ENCODE data around the gene CDC42BPG. TPM values are rescaled to one million over a fixed set of nuclear protein-coding genes. Genes with fewer than 3 reads are reported as not detected.

CDC42BPG gene
- total and polyA plus RNA-seq, 2 experiments from 2014 or later, result not detected

- in situ Hi-C loops (cut with MboI), result no loop called here
- Histone ChIP-seq H3K27me3 (replicated peaks; ENCODE audit: insufficient read depth) (no peaks in the 10 kb centered on the region; the same call in 1 of the 2 replicates), H3K9me2 (ENCODE audit: insufficient read depth) (no peaks in the 10 kb centered on the region), H3K27ac (no peak overlapping the region), H3K4me3 (no peak overlapping the region), H3K79me2 (ENCODE audit: insufficient read depth) (no peaks in the 10 kb centered on the region), H3K9me3 (ENCODE audit: low read depth) (no peaks in the 10 kb centered on the region), H4K20me1 (ENCODE audit: insufficient read depth) (no peaks in the 10 kb centered on the region), H3K9ac (no peak overlapping the region), H3K36me3 (ENCODE audit: low read depth) (no peaks in the 10 kb centered on the region), H3F3A (ENCODE audit: insufficient read depth) (no peaks in the 10 kb centered on the region), H3K4me1 (ENCODE audit: insufficient read depth) (no peaks in the 10 kb centered on the region), H2AFZ (no peak overlapping the region), H3K4me2 (ENCODE audit: unreplicated experiment) (no peak overlapping the region)
- TF ChIP-seq EZH2 (IDR thresholded peaks at IDR 0.05; ENCODE audit: insufficient read depth, poor library complexity, severe bottlenecking) (no peak), EZH2phosphoT487 (IDR thresholded peaks at IDR 0.05; ENCODE audit: insufficient read depth, low read depth) (no peak)
- no peak for DNase-seq
- 73 to 78% methylated on average over 36 to 39 of the region's 43 CpGs for WGBS, 2 experiments (ENCODE audit: low coverage in 1 of 2, low lambda C conversion rate in 2 of 2, missing lambda C conversion rate in 2 of 2)
Observed at GRCh38 chr11:64829536-64830251, 14.8 kb downstream of the CDC42BPG start.

- Histone ChIP-seq H3F3A (ENCODE audit: insufficient read depth) (no peaks in the 10 kb centered on the region), H3K9me2 (ENCODE audit: insufficient read depth) (no peaks in the 10 kb centered on the region), H3K27ac (no peak overlapping the region), H2AFZ (no peak overlapping the region), H4K20me1 (ENCODE audit: insufficient read depth) (no peaks in the 10 kb centered on the region), H3K9me3 (ENCODE audit: low read depth) (no peaks in the 10 kb centered on the region), H3K79me2 (ENCODE audit: insufficient read depth) (no peaks in the 10 kb centered on the region), H3K36me3 (ENCODE audit: low read depth) (no peaks in the 10 kb centered on the region), H3K4me3 (no peak overlapping the region), H3K9ac (no peak overlapping the region), H3K4me1 (ENCODE audit: insufficient read depth) (no peaks in the 10 kb centered on the region), H3K4me2 (ENCODE audit: unreplicated experiment) (no peak overlapping the region), H3K27me3 (replicated peaks; ENCODE audit: insufficient read depth) (no peaks in the 10 kb centered on the region; the same call in 1 of the 2 replicates)
- DNase-seq, result no peak
- in situ Hi-C loops (cut with MboI), result no loop called here
- TF ChIP-seq EZH2 (IDR thresholded peaks at IDR 0.05; ENCODE audit: insufficient read depth, poor library complexity, severe bottlenecking) (no peak), EZH2phosphoT487 (IDR thresholded peaks at IDR 0.05; ENCODE audit: insufficient read depth, low read depth) (no peak)
- 86 to 87% methylated on average over 22 of the region's 22 CpGs for WGBS, 2 experiments (ENCODE audit: low coverage in 1 of 2, low lambda C conversion rate in 2 of 2, missing lambda C conversion rate in 2 of 2)
Observed at GRCh38 chr11:64827451-64827839, 17.0 kb downstream of the CDC42BPG start.

GRCh38 chr11:64826578-64827450 lies 17.6 kb downstream of the CDC42BPG start:
- Histone ChIP-seq H3K4me1 (ENCODE audit: insufficient read depth) (no peaks in the 10 kb centered on the region), H3K27ac (no peak overlapping the region), H3K9me2 (ENCODE audit: insufficient read depth) (no peaks in the 10 kb centered on the region), H3K27me3 (replicated peaks; ENCODE audit: insufficient read depth) (no peaks in the 10 kb centered on the region; the same call in 1 of the 2 replicates), H4K20me1 (ENCODE audit: insufficient read depth) (no peaks in the 10 kb centered on the region), H3K79me2 (ENCODE audit: insufficient read depth) (no peaks in the 10 kb centered on the region), H3K36me3 (ENCODE audit: low read depth) (no peaks in the 10 kb centered on the region), H3F3A (ENCODE audit: insufficient read depth) (no peaks in the 10 kb centered on the region), H2AFZ (no peak overlapping the region), H3K4me2 (ENCODE audit: unreplicated experiment) (no peak overlapping the region), H3K9me3 (ENCODE audit: low read depth) (no peaks in the 10 kb centered on the region), H3K9ac (no peak overlapping the region), H3K4me3 (no peak overlapping the region)
- in situ Hi-C loops (cut with MboI), result no loop called here
- DNase-seq, result no peak
- TF ChIP-seq EZH2phosphoT487 (IDR thresholded peaks at IDR 0.05; ENCODE audit: insufficient read depth, low read depth), result no peak
- TF ChIP-seq EZH2 (IDR thresholded peaks at IDR 0.05; ENCODE audit: insufficient read depth, poor library complexity, severe bottlenecking), result no peak
- WGBS, 2 experiments (ENCODE audit: low coverage in 1 of 2, low lambda C conversion rate in 2 of 2, missing lambda C conversion rate in 2 of 2), result 86 to 87% methylated on average over 41 to 52 of the region's 52 CpGs

- Histone ChIP-seq H3K4me2 (ENCODE audit: unreplicated experiment) (no peak overlapping the region), H3K4me3 (no peak overlapping the region), H3F3A (ENCODE audit: insufficient read depth) (no peaks in the 10 kb centered on the region), H2AFZ (no peak overlapping the region), H3K9ac (no peak overlapping the region), H4K20me1 (ENCODE audit: insufficient read depth) (no peaks in the 10 kb centered on the region), H3K27me3 (replicated peaks; ENCODE audit: insufficient read depth) (no peaks in the 10 kb centered on the region; the same call in 1 of the 2 replicates), H3K4me1 (ENCODE audit: insufficient read depth) (no peaks in the 10 kb centered on the region), H3K36me3 (ENCODE audit: low read depth) (no peaks in the 10 kb centered on the region), H3K79me2 (ENCODE audit: insufficient read depth) (no peaks in the 10 kb centered on the region), H3K27ac (no peak overlapping the region), H3K9me3 (ENCODE audit: low read depth) (no peaks in the 10 kb centered on the region), H3K9me2 (ENCODE audit: insufficient read depth) (no peaks in the 10 kb centered on the region)
- 86 to 90% methylated on average over 7 of the region's 7 CpGs for WGBS, 2 experiments (ENCODE audit: low coverage in 1 of 2, low lambda C conversion rate in 2 of 2, missing lambda C conversion rate in 2 of 2)
- DNase-seq, result no peak
- in situ Hi-C loops (cut with MboI), result no loop called here
- TF ChIP-seq EZH2 (IDR thresholded peaks at IDR 0.05; ENCODE audit: insufficient read depth, poor library complexity, severe bottlenecking) (no peak), EZH2phosphoT487 (IDR thresholded peaks at IDR 0.05; ENCODE audit: insufficient read depth, low read depth) (no peak)
Observed at GRCh38 chr11:64826062-64826461, 18.4 kb downstream of the CDC42BPG start.

Data from GM23248 (cell line).